Esophagus squamous epithelium (tissue), 5 donors: ENCODE data around the gene ARMC9. TPM values are rescaled to one million over a fixed set of nuclear protein-coding genes. Genes with fewer than 3 reads are reported as not detected.

Experiments used
- DNase-seq: peaks from one replicate; lab custom pipeline; 2025; lab: John Stamatoyannopoulos, UW
- H3K27ac ChIP-seq, 4 donors: fragments of 200-600 bp; sonication (generic); one replicate each; pipeline ENCODE4 v1.5.1; 2016 to 2019; ENCODE audit warnings: mild to moderate bottlenecking in 1 of 4
- H3K27me3 ChIP-seq, 4 donors: fragments of 200-600 bp; sonication (generic); 1 replicate in 3 of 4; 2 replicates in 1 of 4; pipeline versions ENCODE4 v1.5.1 to v1.6.0; 2017 to 2021; ENCODE audit warnings: antibody characterized with exemption in 1 of 4
- H3K36me3 ChIP-seq, 3 donors: fragments of 200-600 bp; sonication (generic); one replicate each; pipeline ENCODE4 v1.5.1; 2016 to 2019
- H3K4me1 ChIP-seq, 3 donors: fragments of 200-600 bp; sonication (generic); one replicate each; pipeline ENCODE4 v1.5.1; 2017 to 2019
- H3K4me3 ChIP-seq, 4 donors: fragments of 200-600 bp; sonication (generic); 1 replicate in 3 of 4; 2 replicates in 1 of 4; pipeline ENCODE4 v1.5.1; 2016 to 2019; ENCODE audit warnings: mild to moderate bottlenecking in 2 of 4, moderate library complexity in 1 of 4
- H3K9me3 ChIP-seq, 3 donors: fragments of 200-600 bp; sonication (generic); one replicate each; pipeline ENCODE4 v1.5.1; 2016 to 2019
- CTCF ChIP-seq, 6 experiments: fragments of 450-650 bp in 4 of 6; fragments of 200-600 bp in 2 of 6; sonication (generic) in 2 of 6; IDR thresholded peaks; one replicate each; pipeline ENCODE4 v1.5.1; 2016 to 2019; ENCODE audit warnings: antibody characterized with exemption in 6 of 6, mild to moderate bottlenecking in 4 of 6, moderate library complexity in 4 of 6
- POLR2A ChIP-seq, 4 donors: fragments of 450-650 bp; IDR thresholded peaks; one replicate each; pipeline ENCODE4 v1.6.1; 2017; ENCODE audit warnings: antibody characterized with exemption in 4 of 4, mild to moderate bottlenecking in 4 of 4, moderate library complexity in 3 of 4
- WGBS, 2 donors: methylation state at CpG; one replicate each; pipeline ENCODE4 v1.1.5; 2018; 5-methylcytosine and 5-hydroxymethylcytosine counted together
- intact Hi-C: fragments of 100-400 bp; cut with DNase I; formaldehyde crosslinking; loops from one replicate; pipeline ENCODE4 v1.15.0; 2022
- total RNA-seq, 4 donors: library from RNA; depleted of rRNA; stranded (reverse); fragments of >200 nt; gene quantifications; one replicate each; pipeline ENCODE4 v1.1.0, GENCODE V29; 2016
- donor health status: DM: yes; HTN: yes; CAD: no.

Gene ARMC9
- total RNA-seq, 4 donors from 2014 or later, result 2.1 to 13.9 (median 3.9) TPM

- Histone ChIP-seq H3K27me3 (no peaks in the 10 kb centered on the region), H3K9me3 (no peaks in the 10 kb centered on the region), H3K4me1 (peaks cover 0 to 27% (median 0%) of the 10 kb centered on the region in 3 donors), H3K27ac (peak overlapping the region in 3 of 4 donors; percentile 53 to 67 (median 62)), H3K4me3 (no peak overlapping the region), H3K36me3 (peaks cover 0 to 80% (median 7%) of the 10 kb centered on the region in 3 donors)
- TF ChIP-seq POLR2A (IDR thresholded peaks at IDR 0.05), result no peak
- no peak for TF ChIP-seq CTCF (IDR thresholded peaks at IDR 0.05)
- no peak for DNase-seq
- intact Hi-C loops, result no loop called here
- 75 to 80% methylated on average over 7 of the region's 7 CpGs for WGBS, 2 donors
Observed at GRCh38 chr2:231161252-231161839, 37.1 kb upstream of the ARMC9 start.

GRCh38 chr2:231161877-231162329, 36.5 kb upstream of the ARMC9 start:
- WGBS, 2 donors, result 46 to 51% methylated on average over 2 of the region's 2 CpGs
- Histone ChIP-seq H3K36me3 (peaks cover 0 to 82% (median 13%) of the 10 kb centered on the region in 3 donors), H3K9me3 (no peaks in the 10 kb centered on the region), H3K27me3 (no peaks in the 10 kb centered on the region), H3K4me1 (peaks cover 0 to 27% (median 0%) of the 10 kb centered on the region in 3 donors), H3K4me3 (no peak overlapping the region), H3K27ac (peak overlapping the region in 3 of 4 donors; percentile 53 to 67 (median 62))
- no peak for DNase-seq
- intact Hi-C loops, result no loop called here
- no peak for TF ChIP-seq POLR2A (IDR thresholded peaks at IDR 0.05)
- TF ChIP-seq CTCF (IDR thresholded peaks at IDR 0.05), result no peak

- H3K9me3 ChIP-seq, result no peaks in the 10 kb centered on the region
- TF ChIP-seq POLR2A (IDR thresholded peaks at IDR 0.05) (no peak), CTCF (IDR thresholded peaks at IDR 0.05) (no peak)
- peak overlapping the region in 1 of 4 donors; percentile 62 for H3K27ac ChIP-seq
- intact Hi-C loops, result no loop called here
- H3K4me3 ChIP-seq, result no peak overlapping the region
- WGBS, 2 donors, result 85 to 88% methylated on average over 3 of the region's 3 CpGs
- H3K27me3 ChIP-seq, result no peaks in the 10 kb centered on the region
- no peak for DNase-seq
- peaks cover 0 to 27% (median 0%) of the 10 kb centered on the region in 3 donors for H3K4me1 ChIP-seq
- peaks cover 0 to 85% (median 15%) of the 10 kb centered on the region in 3 donors for H3K36me3 ChIP-seq
Observed at GRCh38 chr2:231163011-231163410, 35.4 kb upstream of the ARMC9 start.

GRCh38 chr2:231163414-231164095, 34.9 kb upstream of the ARMC9 start:
- intact Hi-C loops, result no loop called here
- Histone ChIP-seq H3K27ac (peak overlapping the region in 1 of 4 donors; percentile 62), H3K27me3 (no peaks in the 10 kb centered on the region), H3K9me3 (no peaks in the 10 kb centered on the region), H3K4me1 (peaks cover 0 to 27% (median 0%) of the 10 kb centered on the region in 3 donors), H3K36me3 (peaks cover 0 to 87% (median 15%) of the 10 kb centered on the region in 3 donors), H3K4me3 (no peak overlapping the region)
- TF ChIP-seq POLR2A (IDR thresholded peaks at IDR 0.05), result no peak
- TF ChIP-seq CTCF (IDR thresholded peaks at IDR 0.05), result no peak
- 87 to 92% methylated on average over 4 of the region's 4 CpGs for WGBS, 2 donors
- DNase-seq, result no peak
